Endothelial cell of umbilical vein (primary cell): ENCODE results near the gene ARHGEF9. TPM values are rescaled to one million over a fixed set of nuclear protein-coding genes. Genes with fewer than 3 reads are reported as not detected.

Experiments used
- BruUV-seq: library from RNA; stranded (reverse); fragments of 400-500 nt; replicated peaks from 2 replicates; lab custom pipeline; 2021; lab: Mats Ljungman, UMichigan
- CTCF ChIA-PET: fragments of 300-600, 350-600 bp; sonication (Branson Sonifier 250); formaldehyde crosslinking; loops from one replicate; lab custom pipeline; 2021; ENCODE audit warnings: antibody characterized with exemption, inconsistent platforms; lab: Charles Lee
- POLR2A ChIA-PET: fragments of 300-600, 350-600 bp; sonication (Branson Sonifier 250); formaldehyde crosslinking; loops from one replicate; lab custom pipeline; 2021; ENCODE audit warnings: antibody characterized with exemption, inconsistent platforms; lab: Charles Lee
- DNase-seq: peaks from one replicate; pipeline ENCODE4 v3.0.0-alpha.2; 2011; ENCODE audit warnings: low read depth, low spot score
- FAIRE-seq: peaks from 2 replicates; lab custom pipeline; 2011; peaks lifted over from hg19 to GRCh38; lab: Jason Lieb, UNC
- H2AFZ ChIP-seq: 2 replicates; pipeline ENCODE4 v1.6.0; 2012; ENCODE audit warnings: low read depth, low read length, control low read depth, inconsistent platforms
- H3K27ac ChIP-seq: 2 replicates; pipeline ENCODE4 v1.5.1; 2011; ENCODE audit warnings: low read depth, mild to moderate bottlenecking, control low read depth, low read length, moderate library complexity; ENCODE audit not compliant: insufficient read depth
- H3K27me3 ChIP-seq, 2 experiments: 2 replicates each; pipeline versions ENCODE4 v1.6.0 to v1.6.1; 2011; ENCODE audit warnings: low read length in 2 of 2, mixed read lengths in 1 of 2; ENCODE audit not compliant: control insufficient read depth in 2 of 2, insufficient read depth in 2 of 2
- H3K36me3 ChIP-seq, 2 experiments: 2 replicates in 1 of 2; 3 replicates in 1 of 2; pipeline ENCODE4 v1.5.1; 2011; ENCODE audit warnings: low read length in 2 of 2, mild to moderate bottlenecking in 1 of 2, moderate library complexity in 1 of 2; ENCODE audit not compliant: control insufficient read depth in 2 of 2, insufficient read depth in 2 of 2; ENCODE audit errors: extremely low read depth in 1 of 2
- H3K4me1 ChIP-seq: 3 replicates; pipeline ENCODE4 v1.5.1; 2011; ENCODE audit warnings: mild to moderate bottlenecking, low read length; ENCODE audit not compliant: control insufficient read depth, insufficient read depth; ENCODE audit errors: extremely low read depth
- H3K4me2 ChIP-seq: 2 replicates; pipeline ENCODE4 v1.6.1; 2011; ENCODE audit warnings: low read length, control low read depth, mixed read lengths; ENCODE audit not compliant: insufficient read depth
- H3K4me3 ChIP-seq, 3 experiments: fragments of 200-600 bp in 1 of 3; sonication (generic), shearing (Covaris generic) in 1 of 3; replicated peaks in 1 of 3; 2 replicates each; pipeline ENCODE4 v1.5.1; 2011 to 2016; ENCODE audit warnings: control low read depth in 3 of 3, low read length in 3 of 3, mild to moderate bottlenecking in 2 of 3, inconsistent platforms in 1 of 3, low read depth in 1 of 3, moderate library complexity in 1 of 3; ENCODE audit not compliant: insufficient read depth in 1 of 3
- H3K79me2 ChIP-seq: 2 replicates; pipeline ENCODE4 v1.6.0; 2012; ENCODE audit warnings: low read length, inconsistent platforms; ENCODE audit not compliant: control insufficient read depth, insufficient read depth
- H3K9ac ChIP-seq: replicated peaks from 2 replicates; pipeline ENCODE3; 2011; ENCODE audit warnings: low read length, control low read depth; ENCODE audit not compliant: insufficient read depth; ENCODE audit errors: extremely low read depth
- H3K9me1 ChIP-seq: replicated peaks from 3 replicates; pipeline ENCODE4 v1.6.0; 2011; ENCODE audit warnings: mild to moderate bottlenecking, low read length; ENCODE audit not compliant: control insufficient read depth, insufficient read depth; ENCODE audit errors: extremely low read depth
- H3K9me3 ChIP-seq: replicated peaks from 2 replicates; pipeline ENCODE4 v1.5.1; 2012; ENCODE audit warnings: low read length, inconsistent platforms; ENCODE audit not compliant: control insufficient read depth, insufficient read depth
- H4K20me1 ChIP-seq: replicated peaks from 2 replicates; pipeline ENCODE3; 2011; ENCODE audit warnings: mild to moderate bottlenecking, low read length; ENCODE audit not compliant: control insufficient read depth, insufficient read depth; ENCODE audit errors: extremely low read depth
- EZH2 ChIP-seq: IDR thresholded peaks from 2 replicates; pipeline ENCODE4 v1.6.1; 2012; ENCODE audit warnings: borderline replicate concordance, low read depth, mild to moderate bottlenecking, moderate library complexity, low read length, inconsistent platforms; ENCODE audit not compliant: severe bottlenecking
- FOS ChIP-seq: IDR thresholded peaks from 2 replicates; pipeline ENCODE4 v1.6.1; 2011; ENCODE audit warnings: mild to moderate bottlenecking, low read length, moderate library complexity, borderline replicate concordance; ENCODE audit not compliant: insufficient read depth
- GATA2 ChIP-seq: IDR thresholded peaks from 2 replicates; pipeline ENCODE4 v1.7.0; 2011; ENCODE audit warnings: low read depth, mild to moderate bottlenecking, moderate library complexity, mixed read lengths, low read length; ENCODE audit not compliant: insufficient read length, insufficient read depth
- JUN ChIP-seq: IDR thresholded peaks from 2 replicates; pipeline ENCODE4 v1.6.1; 2011; ENCODE audit warnings: borderline replicate concordance, low read depth; ENCODE audit not compliant: insufficient read length, insufficient read depth
- MYC ChIP-seq: IDR thresholded peaks from one replicate; pipeline ENCODE4 v1.6.1; 2011; ENCODE audit warnings: mild to moderate bottlenecking, low read depth, low read length
- POLR2A ChIP-seq: IDR thresholded peaks from 2 replicates; pipeline ENCODE4 v1.6.1; 2012; ENCODE audit warnings: low read depth, mild to moderate bottlenecking, control low read depth, low read length
- POLR2AphosphoS5 ChIP-seq: IDR thresholded peaks from 2 replicates; pipeline ENCODE4 v1.6.1; 2012; ENCODE audit warnings: low read depth, mild to moderate bottlenecking, control low read depth, low read length, moderate library complexity; ENCODE audit not compliant: insufficient read depth
- dilution Hi-C: fragments of 300-500 bp; cut with MboI; formaldehyde crosslinking; loops from one replicate; pipeline ENCODE4 v1.15.0; 2019; ENCODE audit warnings: low sequenced_read_pairs; ENCODE audit not compliant: extremely low pct_ligation_motif_present
- intact Hi-C: fragments of 100-400 bp; cut with micrococcal nuclease; formaldehyde crosslinking; loops from one replicate; pipeline ENCODE4 v1.10.0; 2022
- polyA plus RNA-seq, 4 experiments: library from polyadenylated mRNA; depleted of rRNA in 3 of 4; stranded (reverse) in 3 of 4; unstranded in 1 of 4; fragments of >200 nt; gene quantifications; 2 replicates each; pipeline versions ENCODE4 v1.2.1 to v1.2.3, GENCODE V29; 2011 to 2012; ENCODE audit warnings: missing spikeins in 1 of 4
- total RNA-seq: library from RNA; stranded (reverse); gene quantifications from 2 replicates; pipeline ENCODE4 v1.2.3, GENCODE V29; 2021
- TF ChIP-seq, protein P1 (sequence below), 2 donors: IDR thresholded peaks; 1 replicate in 1 of 2; 2 replicates in 1 of 2; pipeline ENCODE4 v1.5.1; 2011; ENCODE audit warnings: low read length in 2 of 2, mild to moderate bottlenecking in 2 of 2, moderate library complexity in 2 of 2, control low read depth in 1 of 2, inconsistent platforms in 1 of 2, low read depth in 1 of 2; ENCODE audit not compliant: insufficient read depth in 1 of 2; ENCODE audit errors: extremely low read depth in 1 of 2
- TF ChIP-seq, protein P2 (sequence below): IDR thresholded peaks from 2 replicates; pipeline ENCODE4 v1.6.1; 2011; ENCODE audit not compliant: insufficient read depth, insufficient read length

Gene ARHGEF9
- total and polyA plus RNA-seq, 2 donors (not counting 3 experiments of a cell fraction or from before 2014, with no cell fraction given): 6.5 to 12.9 TPM

DNA sequence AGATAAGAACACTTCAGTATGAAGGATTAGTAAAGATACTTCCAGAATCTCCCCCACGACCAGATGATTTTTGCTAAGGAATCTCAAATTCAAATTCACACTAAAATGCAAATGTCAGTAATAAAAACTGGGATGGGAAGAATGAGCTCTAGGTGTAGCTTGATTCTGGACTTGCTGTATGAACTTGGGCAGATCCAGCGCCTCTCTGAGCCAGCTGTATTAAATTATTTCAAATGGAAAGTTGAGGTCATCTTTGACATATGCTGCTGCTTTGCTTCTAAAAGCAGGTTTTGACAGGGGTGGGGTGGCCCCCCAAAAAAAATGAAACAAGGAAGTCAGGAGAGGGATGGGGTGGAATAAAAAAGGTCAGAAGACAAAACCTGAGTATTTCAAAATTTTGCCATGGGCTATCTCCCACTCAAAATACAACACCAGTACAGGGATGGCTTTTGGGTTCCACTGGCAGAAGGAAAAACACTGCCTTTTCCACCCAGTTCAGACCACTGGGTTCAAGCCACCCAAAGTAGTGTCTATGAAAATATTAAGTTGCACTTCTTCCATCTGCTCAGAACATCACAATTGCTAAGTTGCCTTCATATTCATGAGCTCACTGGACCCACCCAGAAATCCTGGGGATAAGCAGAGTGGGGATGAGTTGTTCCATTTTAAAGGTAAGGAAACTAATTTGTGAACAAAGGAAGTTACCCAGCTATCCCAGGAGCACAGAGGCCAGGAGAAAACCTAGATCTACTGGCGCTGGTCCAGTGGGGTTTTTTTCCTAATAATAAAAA lies 47.7 kb downstream of the ARHGEF9 start:
- Histone ChIP-seq H3K27me3 (no peaks in the 10 kb centered on the region), H3K4me2 (no peak overlapping the region), H2AFZ (no peak overlapping the region), H3K9ac (no peak overlapping the region), H3K27ac (no peak overlapping the region), H3K4me3 (no peak overlapping the region), H4K20me1 (no peaks in the 10 kb centered on the region), H3K9me3 (no peaks in the 10 kb centered on the region), H3K4me1 (no peaks in the 10 kb centered on the region), H3K79me2 (no peaks in the 10 kb centered on the region), H3K36me3 (no peaks in the 10 kb centered on the region), H3K9me1 (no peaks in the 10 kb centered on the region)
- no peak for DNase-seq
- no peak for TF ChIP-seq EZH2
- TF ChIP-seq FOS: no peak
- no peak for TF ChIP-seq MYC
- no peak for TF ChIP-seq GATA2
- TF ChIP-seq JUN: no peak
- TF ChIP-seq, protein P1, sequence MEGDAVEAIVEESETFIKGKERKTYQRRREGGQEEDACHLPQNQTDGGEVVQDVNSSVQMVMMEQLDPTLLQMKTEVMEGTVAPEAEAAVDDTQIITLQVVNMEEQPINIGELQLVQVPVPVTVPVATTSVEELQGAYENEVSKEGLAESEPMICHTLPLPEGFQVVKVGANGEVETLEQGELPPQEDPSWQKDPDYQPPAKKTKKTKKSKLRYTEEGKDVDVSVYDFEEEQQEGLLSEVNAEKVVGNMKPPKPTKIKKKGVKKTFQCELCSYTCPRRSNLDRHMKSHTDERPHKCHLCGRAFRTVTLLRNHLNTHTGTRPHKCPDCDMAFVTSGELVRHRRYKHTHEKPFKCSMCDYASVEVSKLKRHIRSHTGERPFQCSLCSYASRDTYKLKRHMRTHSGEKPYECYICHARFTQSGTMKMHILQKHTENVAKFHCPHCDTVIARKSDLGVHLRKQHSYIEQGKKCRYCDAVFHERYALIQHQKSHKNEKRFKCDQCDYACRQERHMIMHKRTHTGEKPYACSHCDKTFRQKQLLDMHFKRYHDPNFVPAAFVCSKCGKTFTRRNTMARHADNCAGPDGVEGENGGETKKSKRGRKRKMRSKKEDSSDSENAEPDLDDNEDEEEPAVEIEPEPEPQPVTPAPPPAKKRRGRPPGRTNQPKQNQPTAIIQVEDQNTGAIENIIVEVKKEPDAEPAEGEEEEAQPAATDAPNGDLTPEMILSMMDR (IDR thresholded peaks at IDR 0.05; ENCODE audit: extremely low read depth in 1 of 2, insufficient read depth in 1 of 2, low read depth in 1 of 2, low read length in 2 of 2): no peak
- TF ChIP-seq, protein P2, sequence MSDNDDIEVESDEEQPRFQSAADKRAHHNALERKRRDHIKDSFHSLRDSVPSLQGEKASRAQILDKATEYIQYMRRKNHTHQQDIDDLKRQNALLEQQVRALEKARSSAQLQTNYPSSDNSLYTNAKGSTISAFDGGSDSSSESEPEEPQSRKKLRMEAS: no peak
- no peak for TF ChIP-seq POLR2A
- no peak for TF ChIP-seq POLR2AphosphoS5
- FAIRE-seq: no peak
- no TSS peak for BruUV-seq
- intact Hi-C loops (no loop called here), dilution Hi-C loops (no loop called here)
- CTCF ChIA-PET: no interaction called here
- POLR2A ChIA-PET: no interaction called here
